PC-9 (cell line): ENCODE data around the gene PLXNA1. TPM values are rescaled to one million over a fixed set of nuclear protein-coding genes. Genes with fewer than 3 reads are reported as not detected.

ENCODE experiments used
- BruUV-seq: library from RNA; stranded (reverse); fragments of 400-500 nt; replicated peaks from 2 replicates; lab custom pipeline; 2021; lab: Mats Ljungman, UMichigan
- CTCF ChIA-PET: fragments of 300-600 bp; sonication (Branson Sonifier 250); formaldehyde crosslinking; loops from one replicate; lab custom pipeline; 2022; ENCODE audit warnings: antibody characterized with exemption; lab: Charles Lee
- POLR2A ChIA-PET: fragments of 300-600 bp; sonication (Branson Sonifier 250); formaldehyde crosslinking; loops from one replicate; lab custom pipeline; 2022; ENCODE audit warnings: antibody characterized with exemption; ENCODE audit not compliant: unreplicated experiment; lab: Charles Lee
- DNase-seq, 2 experiments: peaks; one replicate each; pipeline versions ENCODE4 v3.0.0 to v3.0.0-alpha.2; 2015 to 2022; ENCODE audit warnings: mixed read lengths in 1 of 2
- H2AFZ ChIP-seq: fragments of 200-600 bp; sonication (generic); 2 replicates; pipeline ENCODE4 v1.8.1; 2017; ENCODE audit warnings: antibody characterized with exemption
- H3F3A ChIP-seq: fragments of 200-600 bp; sonication (generic); 2 replicates; pipeline ENCODE4 v1.8.1; 2017; ENCODE audit warnings: antibody characterized with exemption, mild to moderate bottlenecking, low read depth; ENCODE audit not compliant: insufficient read depth
- H3K27ac ChIP-seq: fragments of 200-600 bp; sonication (generic); 2 replicates; pipeline ENCODE4 v1.6.1; 2016; ENCODE audit warnings: mixed run types
- H3K27me3 ChIP-seq: fragments of 200-600 bp; sonication (generic); 2 replicates; pipeline ENCODE4 v1.6.1; 2016; ENCODE audit warnings: low read depth, mixed run types; ENCODE audit not compliant: insufficient read depth
- H3K36me3 ChIP-seq: fragments of 200-600 bp; sonication (generic); 2 replicates; pipeline ENCODE4 v1.6.1; 2016; ENCODE audit warnings: low read depth, mixed run types
- H3K4me1 ChIP-seq: fragments of 200-600 bp; sonication (generic); replicated peaks from 2 replicates; pipeline ENCODE4 v1.6.1; 2016; ENCODE audit warnings: mixed run types; ENCODE audit not compliant: insufficient read depth
- H3K4me2 ChIP-seq: fragments of 200-600 bp; sonication (generic); 2 replicates; pipeline ENCODE4 v1.6.1; 2017; ENCODE audit warnings: mixed run types
- H3K4me3 ChIP-seq: fragments of 200-600 bp; sonication (generic); 2 replicates; pipeline ENCODE4 v1.6.1; 2016; ENCODE audit warnings: mixed run types
- H3K79me2 ChIP-seq: fragments of 200-600 bp; sonication (generic); 2 replicates; pipeline ENCODE4 v1.6.1; 2017; ENCODE audit warnings: low read depth, mixed run types
- H3K9me2 ChIP-seq: fragments of 200-600 bp; sonication (generic); 2 replicates; pipeline ENCODE4 v1.8.1; 2017; ENCODE audit warnings: mild to moderate bottlenecking; ENCODE audit not compliant: insufficient read depth
- H3K9me3 ChIP-seq: fragments of 200-600 bp; sonication (generic); 2 replicates; pipeline ENCODE4 v1.8.1; 2016; ENCODE audit warnings: low read depth; ENCODE audit not compliant: insufficient read depth
- H4K20me1 ChIP-seq: fragments of 200-600 bp; sonication (generic); 2 replicates; pipeline ENCODE4 v1.8.1; 2017; ENCODE audit not compliant: insufficient read depth
- CTCF ChIP-seq: fragments of 200-600 bp; sonication (generic); conservative IDR thresholded peaks from 2 replicates; pipeline ENCODE4 v1.6.1; 2017; ENCODE audit warnings: mixed run types, antibody characterized with exemption, mild to moderate bottlenecking, moderate library complexity
- EZH2 ChIP-seq: fragments of 200-600 bp; sonication (generic); IDR thresholded peaks from 2 replicates; pipeline ENCODE4 v1.8.0; 2017; ENCODE audit warnings: antibody characterized with exemption, low read depth
- intact Hi-C: fragments of 100-400 bp; cut with micrococcal nuclease; formaldehyde crosslinking; loops from one replicate; pipeline ENCODE4 v1.10.0; 2022; ENCODE audit not compliant: unreplicated experiment
- total RNA-seq: library from RNA; stranded (reverse); gene quantifications from 2 replicates; pipeline ENCODE4 v1.2.3, GENCODE V29; 2021

The PLXNA1 gene
- total RNA-seq, 1 experiment from 2014 or later, result 88.2 TPM

DNA sequence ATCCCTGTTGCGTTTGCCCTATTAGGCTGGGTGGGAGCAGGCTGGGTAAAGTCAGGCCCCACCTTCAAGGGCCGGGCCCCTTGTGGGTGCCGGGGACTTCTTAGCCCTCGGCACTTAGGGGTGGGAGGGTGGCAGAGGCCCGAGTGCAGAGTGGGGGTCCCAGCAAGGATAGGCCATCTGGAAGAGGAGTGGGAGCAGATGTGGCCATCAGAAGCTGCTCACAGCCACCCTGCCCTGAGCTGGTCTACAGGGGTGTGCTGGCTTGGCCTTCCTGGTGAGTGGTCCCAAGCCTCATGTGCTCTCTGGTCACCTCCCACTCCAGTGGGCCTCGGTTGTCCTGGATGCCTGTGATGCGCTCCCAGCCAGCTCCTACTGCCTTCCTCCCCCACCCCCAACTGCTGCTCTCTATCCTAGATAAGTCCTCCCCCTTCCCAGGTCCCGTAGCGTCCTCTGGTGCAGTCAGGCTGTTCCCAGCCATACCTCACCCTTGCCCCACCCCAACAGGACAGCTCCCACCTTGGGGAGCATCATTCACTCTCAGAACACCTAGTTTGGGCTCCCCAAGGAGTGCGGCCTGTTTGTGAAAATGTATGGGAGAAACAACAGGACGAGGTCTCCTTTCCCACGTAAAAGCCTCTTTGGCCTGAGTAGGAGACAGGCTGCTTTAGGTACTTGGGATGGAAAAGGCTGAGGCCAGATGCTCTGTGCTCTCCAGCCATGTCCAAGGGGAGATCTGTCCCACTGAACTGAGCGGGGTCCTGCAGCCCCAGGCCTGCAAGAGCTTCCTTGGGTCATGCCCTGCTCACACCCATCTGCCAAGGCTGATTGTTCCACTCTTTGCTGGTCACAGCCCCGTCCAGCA lies 24.9 kb upstream of the PLXNA1 start:
- peaks cover 33% of the 10 kb centered on the region for H3K4me1 ChIP-seq
- H3K27me3 ChIP-seq, result no peaks in the 10 kb centered on the region
- no peaks in the 10 kb centered on the region for H3K36me3 ChIP-seq
- H3K9me3 ChIP-seq, result no peaks in the 10 kb centered on the region
- no peak for TF ChIP-seq CTCF
- TF ChIP-seq EZH2, result no peak
- ChIA-PET POLR2A (no interaction called here), CTCF (no interaction called here)
- no peak overlapping the region for H3K4me2 ChIP-seq
- H3K27ac ChIP-seq, result no peak overlapping the region
- BruUV-seq, result no TSS peak
- intact Hi-C loops, result no loop called here
- no peak overlapping the region for H2AFZ ChIP-seq
- no peaks in the 10 kb centered on the region for H4K20me1 ChIP-seq
- H3K9me2 ChIP-seq, result no peaks in the 10 kb centered on the region
- no peaks in the 10 kb centered on the region for H3K79me2 ChIP-seq
- no peak overlapping the region for H3K4me3 ChIP-seq
- DNase-seq, result no peak
- H3F3A ChIP-seq, result peaks cover 12% of the 10 kb centered on the region; the same call in 1 of the 2 replicates

- intact Hi-C loops, result no loop called here
- Histone ChIP-seq H3K79me2 (no peaks in the 10 kb centered on the region), H2AFZ (no peak overlapping the region), H3K36me3 (no peaks in the 10 kb centered on the region), H3K9me3 (no peaks in the 10 kb centered on the region), H3K9me2 (no peaks in the 10 kb centered on the region), H3K4me1 (peaks cover 33% of the 10 kb centered on the region), H3K4me3 (no peak overlapping the region), H4K20me1 (no peaks in the 10 kb centered on the region), H3K27ac (no peak overlapping the region), H3K27me3 (no peaks in the 10 kb centered on the region), H3K4me2 (no peak overlapping the region), H3F3A (peaks cover 12% of the 10 kb centered on the region; the same call in 1 of the 2 replicates)
- ChIA-PET POLR2A (no interaction called here), CTCF (no interaction called here)
- TF ChIP-seq EZH2, result no peak
- no peak for TF ChIP-seq CTCF
- no peak for DNase-seq
- no TSS peak for BruUV-seq
Observed at GRCh38 chr3:126958638-126959085, 24.3 kb upstream of the PLXNA1 start.

- Histone ChIP-seq H3K27ac (peak overlapping the region; percentile 35; the same call in 1 of the 2 replicates), H3K9me2 (no peaks in the 10 kb centered on the region), H3F3A (peaks cover 12% of the 10 kb centered on the region; the same call in 1 of the 2 replicates), H3K79me2 (no peaks in the 10 kb centered on the region), H3K27me3 (no peaks in the 10 kb centered on the region), H3K9me3 (no peaks in the 10 kb centered on the region), H3K4me3 (no peak overlapping the region), H3K4me2 (peak overlapping the region; percentile 53; the same call in 1 of the 2 replicates), H2AFZ (no peak overlapping the region), H3K4me1 (peaks cover 33% of the 10 kb centered on the region), H4K20me1 (no peaks in the 10 kb centered on the region), H3K36me3 (no peaks in the 10 kb centered on the region)
- no TSS peak for BruUV-seq
- ChIA-PET POLR2A (interaction anchor here (0.6 kb wide), 1 partner anchor 182 kb away, joined by 3 read pairs; no protein-coding TSS in a partner anchor), CTCF (no interaction called here)
- TF ChIP-seq CTCF (no peak), EZH2 (no peak)
- no peak for DNase-seq
- intact Hi-C loops, result no loop called here
Observed at GRCh38 chr3:126959136-126959920, 23.6 kb upstream of the PLXNA1 start.
